HepG2 (cell line): Measurements from ENCODE around the gene PAPPA2. TPM values are rescaled to one million over a fixed set of nuclear protein-coding genes. Genes with fewer than 3 reads are reported as not detected.

Source experiments
- ATAC-seq: fragments of 200-7000 bp; cut with Tn5 transposase; 3 replicates; pipeline ENCODE4 v1.9.1; 2020; ENCODE audit warnings: mild to moderate bottlenecking, moderate library complexity
- BruUV-seq: library from RNA; stranded (reverse); fragments of 400-500 nt; replicated peaks from 2 replicates; lab custom pipeline; 2021; lab: Mats Ljungman, UMichigan
- CTCF ChIA-PET: fragments of 300-600 bp; formaldehyde crosslinking; extraction: SDS; loops from one replicate; lab custom pipeline; 2021; ENCODE audit warnings: low total read pairs, inconsistent platforms, low intra/inter-chr PET ratio; lab: Yijun Ruan, JAX
- POLR2A ChIA-PET: fragments of 350-600 bp; sonication (Branson Sonifier 250); formaldehyde crosslinking; loops from one replicate; lab custom pipeline; 2020; ENCODE audit warnings: antibody characterized with exemption, inconsistent platforms; lab: Yijun Ruan, JAX
- DNase-seq: peaks from one replicate; pipeline ENCODE4 v3.0.0-alpha.2; 2015; ENCODE audit warnings: low spot score
- FAIRE-seq: peaks from 3 replicates; lab custom pipeline; 2011; peaks lifted over from hg19 to GRCh38; lab: Jason Lieb, UNC
- H2AFZ ChIP-seq: one replicate; pipeline ENCODE4 v1.6.1; 2011; ENCODE audit warnings: low read length, inconsistent platforms
- H3K27ac ChIP-seq: fragments of 300-600 bp; 3 replicates; pipeline ENCODE4 v1.8.0; 2011; ENCODE audit warnings: mixed run types, mild to moderate bottlenecking, mixed read lengths, low read length, inconsistent platforms; ENCODE audit not compliant: insufficient read depth; ENCODE audit errors: extremely low read length
- H3K27me3 ChIP-seq, 2 experiments: fragments of 200-600 bp in 1 of 2; 2 replicates in 1 of 2; 3 replicates in 1 of 2; pipeline versions ENCODE4 v1.6.0 to v1.8.0; 2011; ENCODE audit warnings: low read length in 2 of 2, mild to moderate bottlenecking in 2 of 2, moderate library complexity in 2 of 2, inconsistent platforms in 1 of 2; ENCODE audit not compliant: insufficient read depth in 2 of 2, control insufficient read depth in 1 of 2
- H3K36me3 ChIP-seq, 2 experiments: fragments of 200-600 bp in 1 of 2; replicated peaks in 1 of 2; 2 replicates in 1 of 2; 3 replicates in 1 of 2; pipeline versions ENCODE4 v1.5.1 to v1.8.0; 2011; ENCODE audit warnings: low read length in 2 of 2, inconsistent platforms in 1 of 2; ENCODE audit not compliant: insufficient read depth in 2 of 2, control insufficient read depth in 1 of 2
- H3K4me1 ChIP-seq: 2 replicates; pipeline ENCODE4 v1.5.1; 2012; ENCODE audit warnings: low read length, inconsistent platforms; ENCODE audit not compliant: insufficient read depth
- H3K4me2 ChIP-seq: 2 replicates; pipeline ENCODE4 v1.6.0; 2011; ENCODE audit warnings: low read depth, low read length, inconsistent platforms
- H3K4me3 ChIP-seq, 3 experiments: fragments of 200-600 bp in 1 of 3; sonication (generic), shearing (Covaris generic) in 1 of 3; replicated peaks in 1 of 3; 2 replicates each; pipeline ENCODE4 v1.5.1; 2011 to 2016; ENCODE audit warnings: low read length in 3 of 3, inconsistent platforms in 2 of 3, low read depth in 2 of 3, mild to moderate bottlenecking in 2 of 3, control low read depth in 1 of 3, mixed read lengths in 1 of 3; ENCODE audit not compliant: insufficient read depth in 1 of 3
- H3K79me2 ChIP-seq: one replicate; pipeline ENCODE4 v1.6.1; 2011; ENCODE audit warnings: low read length, inconsistent platforms; ENCODE audit not compliant: insufficient read depth
- H3K9ac ChIP-seq: 2 replicates; pipeline ENCODE4 v1.6.0; 2011; ENCODE audit warnings: mild to moderate bottlenecking, low read depth, low read length, inconsistent platforms; ENCODE audit not compliant: insufficient read depth
- H3K9me3 ChIP-seq: 2 replicates; pipeline ENCODE4 v1.5.1; 2012; ENCODE audit warnings: mild to moderate bottlenecking, low read length
- H4K20me1 ChIP-seq: 2 replicates; pipeline ENCODE4 v1.6.0; 2011; ENCODE audit warnings: inconsistent platforms, mild to moderate bottlenecking, low read length, moderate library complexity; ENCODE audit not compliant: insufficient read depth
- CHD2 ChIP-seq: IDR thresholded peaks from 2 replicates; pipeline ENCODE4 v1.6.1; 2011; ENCODE audit warnings: low read depth, low read length, improper control_type of control experiment
- DNMT3B ChIP-seq: conservative IDR thresholded peaks from 2 replicates; pipeline ENCODE4 v1.6.1; 2016; ENCODE audit warnings: missing biosample characterization, control low read depth
- GMEB2 ChIP-seq: IDR thresholded peaks from 2 replicates; pipeline ENCODE4 v1.6.1; 2016; ENCODE audit warnings: missing biosample characterization, missing genetic modification reagents, low read depth
- JUN ChIP-seq: sonication (generic); formaldehyde crosslinking; IDR thresholded peaks from 2 replicates; pipeline ENCODE4 v1.4.0; 2020; ENCODE audit warnings: mild to moderate bottlenecking, missing genetic modification reagents
- MYNN ChIP-seq: sonication (generic); formaldehyde crosslinking; IDR thresholded peaks from 2 replicates; pipeline ENCODE4 v1.4.0; 2020; ENCODE audit warnings: mild to moderate bottlenecking, low read depth, missing genetic modification reagents
- ZNF513 ChIP-seq: sonication (generic); formaldehyde crosslinking; conservative IDR thresholded peaks from 2 replicates; pipeline ENCODE4 v1.5.0; 2020; ENCODE audit warnings: missing genetic modification reagents
- ZSCAN31 ChIP-seq: sonication (generic); formaldehyde crosslinking; IDR thresholded peaks from 2 replicates; pipeline ENCODE4 v1.5.0; 2020; ENCODE audit warnings: low read depth, mild to moderate bottlenecking, missing genetic modification reagents
- WGBS: methylation state at CpG from one replicate; pipeline ENCODE4 v1.1.6; 2017; ENCODE audit warnings: low lambda C conversion rate; 5-methylcytosine and 5-hydroxymethylcytosine counted together
- in situ Hi-C: cut with HindIII; loops from 2 replicates; pipeline ENCODE4 v1.10.0; 2017; ENCODE audit warnings: low pct_unique_long_range_greater_than_20kb; ENCODE audit not compliant: extremely low pct_ligation_motif_present
- intact Hi-C: fragments of 100-400 bp; cut with micrococcal nuclease; formaldehyde crosslinking; loops from one replicate; pipeline ENCODE4 v1.10.0; 2022; ENCODE audit not compliant: unreplicated experiment
- polyA plus RNA-seq, 8 experiments: library from polyadenylated mRNA; depleted of rRNA in 3 of 8; stranded (reverse) in 7 of 8; unstranded in 1 of 8; fragments of >200 nt; fragmentation: Illumina TruSeq in 4 of 8; extraction: Trizol in 4 of 8; gene quantifications; 2 replicates each; pipeline versions ENCODE4 v1.2.1 to v1.2.3, GENCODE V29; 2011 to 2016; ENCODE audit warnings: low read depth in 4 of 8, missing spikeins in 1 of 8, mixed read lengths in 1 of 8; ENCODE audit not compliant: insufficient read depth in 1 of 8
- total RNA-seq, 5 experiments: library from RNA; depleted of rRNA; stranded (reverse); fragments of >200 nt; fragmentation: Illumina TruSeq; extraction: Trizol; gene quantifications; 2 replicates each; pipeline ENCODE4 v1.2.3, GENCODE V29; 2016; ENCODE audit warnings: low read depth in 1 of 5

PAPPA2 gene
- total and polyA plus RNA-seq, 2 of the 13 experiments (the other 11 are each of a cell fraction or from before 2014, with no cell fraction given): 0.01 TPM; not detected in 1

DNA sequence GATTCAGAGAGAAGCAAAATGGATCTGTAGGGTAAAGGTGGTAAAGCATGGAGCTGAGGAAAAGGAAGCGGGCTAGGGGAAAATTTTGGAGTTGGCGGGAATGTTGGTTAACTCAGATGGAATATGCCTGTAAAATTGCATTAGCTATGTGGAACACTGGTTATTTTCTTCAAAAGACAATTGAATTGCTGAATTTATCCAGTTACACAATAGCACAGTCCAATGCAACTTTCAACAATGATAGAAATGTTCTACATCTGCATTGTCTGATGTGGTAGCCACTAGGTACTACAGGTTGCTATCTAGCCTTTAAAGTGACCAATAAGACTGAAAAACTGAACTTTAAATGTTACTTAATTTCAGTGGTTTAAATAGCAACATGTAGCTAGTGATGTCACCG is 386.3 kb downstream of the PAPPA2 start (continued):
- no peak for TF ChIP-seq ZNF513 (CRISPR knock-in tag)
- TF ChIP-seq JUN (CRISPR knock-in tag): no peak

- H3K27me3 ChIP-seq: no peaks in the 10 kb centered on the region
- BruUV-seq: no TSS peak
- DNase-seq (no peak), ATAC-seq (no peak), FAIRE-seq (no peak)
- no peak overlapping the region for H3K4me3 ChIP-seq
- no peaks in the 10 kb centered on the region for H3K4me1 ChIP-seq
- intact Hi-C loops: no loop called here
- H3K4me2 ChIP-seq: no peak overlapping the region
- ChIA-PET CTCF (no interaction called here), POLR2A (no interaction called here)
- H4K20me1 ChIP-seq: no peaks in the 10 kb centered on the region
- no peaks in the 10 kb centered on the region for H3K79me2 ChIP-seq
- H3K9ac ChIP-seq: no peak overlapping the region
- no peak for TF ChIP-seq DNMT3B
- no peak for TF ChIP-seq GMEB2 (CRISPR knock-in tag)
- no peak for TF ChIP-seq CHD2
- TF ChIP-seq MYNN (CRISPR knock-in tag): no peak
- no peak for TF ChIP-seq ZSCAN31 (CRISPR knock-in tag)
- TF ChIP-seq, all 625 proteins: peak for 0
- no peaks in the 10 kb centered on the region for H3K9me3 ChIP-seq
- H2AFZ ChIP-seq: no peak overlapping the region
- 14% methylated on average over 4 of the region's 4 CpGs for WGBS
- H3K36me3 ChIP-seq: no peaks in the 10 kb centered on the region
- in situ Hi-C loops: no loop called here
- no peak overlapping the region for H3K27ac ChIP-seq
Observed at GRCh38 chr1:176850871-176851270, 387.9 kb downstream of the PAPPA2 start.
